Keratinocyte (primary cell): ENCODE measurements around the gene SLC44A3.

Source experiments
- CTCF ChIP-seq, 3 experiments: IDR thresholded peaks in 1 of 3; conservative IDR thresholded peaks in 1 of 3; optimal IDR thresholded peaks in 1 of 3; 2 replicates in 2 of 3; 3 replicates in 1 of 3; pipeline versions ENCODE3 to v1.5.1; 2011; ENCODE audit warnings: low read length in 3 of 3, mild to moderate bottlenecking in 3 of 3, moderate library complexity in 2 of 3, control low read depth in 1 of 3, inconsistent platforms in 1 of 3; ENCODE audit not compliant: insufficient read depth in 2 of 3; ENCODE audit errors: extremely low read depth in 1 of 3
- EZH2 ChIP-seq: IDR thresholded peaks from one replicate; pipeline ENCODE4 v1.6.1; 2012; ENCODE audit warnings: inconsistent platforms, mild to moderate bottlenecking, low read length, moderate library complexity

- no peak for TF ChIP-seq CTCF (optimal IDR thresholded peaks at IDR 0.05 in 1 of 3, IDR thresholded peaks at IDR 0.05 in 1 of 3, conservative IDR thresholded peaks at IDR 0.05 in 1 of 3; ENCODE audit: extremely low read depth in 1 of 3, insufficient read depth in 2 of 3, low read length in 3 of 3)
- TF ChIP-seq EZH2, result no peak
Observed at GRCh38 chr1:94799206-94799605, 21.0 kb upstream of the SLC44A3 start.
